BE2C (cell line): ENCODE measurements around the gene CHRNE.

Experiments used
- DNase-seq: peaks from one replicate; pipeline ENCODE4 v3.0.0-alpha.2; 2020
- H3K27me3 ChIP-seq: fragments of 250-450 bp; sonication (Bioruptor Pico); 2 replicates; pipeline ENCODE4 v1.5.1; 2020; ENCODE audit warnings: mild to moderate bottlenecking
- H3K36me3 ChIP-seq: fragments of 250-450 bp; sonication (Bioruptor Pico); 2 replicates; pipeline ENCODE4 v1.5.1; 2020; ENCODE audit warnings: mild to moderate bottlenecking
- H3K4me1 ChIP-seq: fragments of 250-450 bp; sonication (Bioruptor Pico); 2 replicates; pipeline ENCODE4 v1.5.1; 2020
- H3K4me3 ChIP-seq: 2 replicates; pipeline ENCODE4 v1.5.1; 2011; ENCODE audit warnings: low read depth, low read length
- H3K9me3 ChIP-seq: fragments of 250-450 bp; sonication (Bioruptor Pico); 2 replicates; pipeline ENCODE4 v1.5.1; 2020
- TF ChIP-seq, protein P1 (sequence below): IDR thresholded peaks from 2 replicates; pipeline ENCODE4 v1.5.1; 2012; ENCODE audit warnings: mild to moderate bottlenecking, low read depth, low read length

CHRNE gene

DNA sequence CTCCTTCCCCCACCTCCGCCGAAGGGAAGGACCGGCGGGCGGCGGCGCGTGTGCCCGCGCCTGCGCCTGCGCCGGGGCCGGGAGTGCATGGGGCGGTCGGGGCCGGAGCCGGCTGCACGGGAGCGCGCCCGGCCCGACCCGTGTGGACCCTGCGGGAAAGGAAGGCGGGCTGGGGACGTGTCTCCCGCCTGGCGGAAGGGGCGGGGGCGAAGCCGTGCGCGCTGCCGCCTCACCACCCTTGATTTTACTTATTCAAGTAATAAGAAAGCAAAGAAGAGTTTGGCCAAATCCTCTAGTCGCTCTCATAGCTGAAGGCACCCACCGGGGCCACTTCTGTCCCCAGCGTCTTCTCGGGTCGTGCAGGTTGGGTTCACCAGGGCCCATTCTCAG lies 46.0 kb upstream of the CHRNE start:
- TF ChIP-seq, protein P1, sequence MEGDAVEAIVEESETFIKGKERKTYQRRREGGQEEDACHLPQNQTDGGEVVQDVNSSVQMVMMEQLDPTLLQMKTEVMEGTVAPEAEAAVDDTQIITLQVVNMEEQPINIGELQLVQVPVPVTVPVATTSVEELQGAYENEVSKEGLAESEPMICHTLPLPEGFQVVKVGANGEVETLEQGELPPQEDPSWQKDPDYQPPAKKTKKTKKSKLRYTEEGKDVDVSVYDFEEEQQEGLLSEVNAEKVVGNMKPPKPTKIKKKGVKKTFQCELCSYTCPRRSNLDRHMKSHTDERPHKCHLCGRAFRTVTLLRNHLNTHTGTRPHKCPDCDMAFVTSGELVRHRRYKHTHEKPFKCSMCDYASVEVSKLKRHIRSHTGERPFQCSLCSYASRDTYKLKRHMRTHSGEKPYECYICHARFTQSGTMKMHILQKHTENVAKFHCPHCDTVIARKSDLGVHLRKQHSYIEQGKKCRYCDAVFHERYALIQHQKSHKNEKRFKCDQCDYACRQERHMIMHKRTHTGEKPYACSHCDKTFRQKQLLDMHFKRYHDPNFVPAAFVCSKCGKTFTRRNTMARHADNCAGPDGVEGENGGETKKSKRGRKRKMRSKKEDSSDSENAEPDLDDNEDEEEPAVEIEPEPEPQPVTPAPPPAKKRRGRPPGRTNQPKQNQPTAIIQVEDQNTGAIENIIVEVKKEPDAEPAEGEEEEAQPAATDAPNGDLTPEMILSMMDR, result no peak
- H3K4me3 ChIP-seq, result peak overlapping the region; percentile 77
- DNase-seq, result peak; percentile 76
- no peaks in the 10 kb centered on the region for H3K27me3 ChIP-seq
- H3K4me1 ChIP-seq, result peaks cover 4% of the 10 kb centered on the region
- H3K36me3 ChIP-seq, result peaks cover 24% of the 10 kb centered on the region
- H3K9me3 ChIP-seq, result no peaks in the 10 kb centered on the region

DNA sequence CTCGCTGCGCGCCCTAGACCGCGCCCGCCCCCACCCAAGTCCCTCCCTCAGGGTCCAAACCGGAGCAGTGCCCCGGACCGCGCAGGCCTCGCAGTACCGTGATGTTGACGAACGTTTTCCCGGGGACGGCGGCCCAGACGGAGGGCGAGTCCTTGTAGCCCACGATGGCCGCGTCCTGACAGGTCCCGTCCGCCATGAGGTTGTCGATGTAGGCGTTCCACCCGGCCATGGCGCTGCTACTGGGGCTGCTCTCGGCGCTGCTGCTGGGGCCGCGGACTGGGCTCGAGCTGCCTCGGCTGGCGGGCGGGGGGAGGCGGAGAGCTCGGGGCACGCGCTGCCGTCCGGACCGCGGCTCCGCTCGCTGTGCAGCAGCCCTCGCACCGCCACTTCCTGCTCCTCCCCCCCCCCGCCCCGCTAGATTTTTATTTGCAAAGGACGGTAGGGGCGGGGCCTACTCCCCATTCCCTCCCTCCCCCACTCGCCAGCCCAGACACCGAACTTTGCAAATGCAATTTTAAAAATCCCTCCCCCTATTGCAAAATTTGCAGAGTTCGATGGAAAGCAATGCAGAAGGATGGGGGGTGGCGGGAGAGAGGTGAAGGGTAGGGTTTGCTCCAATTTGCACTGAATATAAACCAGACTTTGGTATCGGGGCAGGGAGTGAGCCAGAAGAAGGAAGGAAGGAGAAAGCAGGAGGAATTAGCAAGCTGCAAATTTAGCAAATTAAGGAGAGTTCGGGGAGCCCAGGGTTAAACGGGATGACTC lies 45.5 kb upstream of the CHRNE start, which contains the start of gene PFN1:
TSS of gene PFN1 (minus strand) at position 365 of the 765 bp plus-strand sequence. CDS start at position 229, 136 bp downstream.
- Histone ChIP-seq H3K4me3 (peak within 1 kb of the TSS; percentile 77), H3K36me3 (peaks cover 24% of the 10 kb centered on the region), H3K4me1 (peaks cover 4% of the 10 kb centered on the region), H3K27me3 (no peaks in the 10 kb centered on the region), H3K9me3 (no peaks in the 10 kb centered on the region)
- TF ChIP-seq, protein P1, result no peak
- peak; percentile 80 for DNase-seq

DNA sequence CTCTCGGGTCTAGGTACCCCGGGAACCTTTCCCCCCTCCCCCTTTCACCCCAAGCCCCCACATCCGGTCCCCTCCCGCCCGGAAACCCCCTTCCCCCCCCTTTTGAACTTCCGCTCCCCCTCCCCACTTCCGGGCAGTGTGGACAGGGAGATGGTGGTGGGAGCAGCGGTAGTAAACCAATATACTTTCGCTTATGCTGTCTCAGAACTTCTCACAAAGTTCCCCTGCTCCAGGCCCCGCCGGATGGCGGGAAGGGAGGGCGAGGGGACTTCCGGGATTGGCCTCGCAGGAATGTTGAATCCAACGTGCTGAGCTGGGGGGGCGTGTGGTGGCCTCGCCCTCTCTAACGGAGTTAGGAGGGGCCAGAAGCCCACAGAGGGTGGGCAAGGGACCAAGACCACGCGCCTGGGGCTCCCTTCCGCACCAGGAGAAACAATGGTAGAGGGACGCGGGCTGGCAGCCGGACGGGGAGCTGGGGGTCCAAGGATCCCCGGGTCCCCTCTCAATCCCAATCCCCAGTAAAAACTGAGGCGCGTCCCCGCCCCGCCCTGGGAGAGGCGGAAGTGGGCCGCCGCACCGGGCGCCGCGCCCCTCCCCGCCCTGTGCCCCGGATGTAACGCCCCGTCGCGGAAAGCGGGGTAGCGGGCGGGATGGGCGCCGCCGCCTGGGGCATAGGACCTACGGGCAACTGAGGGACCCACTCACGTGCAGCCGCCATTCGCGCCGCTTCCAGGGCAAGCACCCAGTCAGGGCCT lies 44.7 kb upstream of the CHRNE start:
- TF ChIP-seq, protein P1, result no peak
- peaks cover 24% of the 10 kb centered on the region for H3K36me3 ChIP-seq
- H3K27me3 ChIP-seq, result no peaks in the 10 kb centered on the region
- DNase-seq, result peak; percentile 37
- peak overlapping the region; percentile 77 for H3K4me3 ChIP-seq
- peaks cover 4% of the 10 kb centered on the region for H3K4me1 ChIP-seq
- H3K9me3 ChIP-seq, result no peaks in the 10 kb centered on the region

DNA sequence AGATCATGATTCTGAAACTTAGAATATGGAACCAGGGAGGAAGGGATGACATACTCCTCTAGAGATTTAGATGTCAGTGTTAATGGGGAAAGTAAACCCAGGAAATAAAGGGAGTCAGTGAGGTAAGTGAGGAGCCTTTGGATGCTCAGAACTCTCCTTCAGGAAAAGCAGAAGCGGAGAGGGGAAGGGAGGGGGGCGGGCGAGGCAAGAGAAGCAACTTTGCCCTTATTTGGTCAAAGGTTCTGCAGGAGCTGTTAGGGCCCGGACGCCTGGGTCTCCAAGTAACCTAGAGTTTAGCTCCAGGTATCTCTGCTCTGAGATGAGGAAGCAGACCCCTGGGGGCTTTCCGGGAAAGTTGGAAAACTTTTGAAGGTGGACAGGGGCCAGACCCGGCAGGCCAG lies 44.1 kb upstream of the CHRNE start:
- no peaks in the 10 kb centered on the region for H3K9me3 ChIP-seq
- no peaks in the 10 kb centered on the region for H3K27me3 ChIP-seq
- H3K36me3 ChIP-seq, result peaks cover 24% of the 10 kb centered on the region
- DNase-seq, result no peak
- H3K4me1 ChIP-seq, result peaks cover 4% of the 10 kb centered on the region
- peak overlapping the region; percentile 77 for H3K4me3 ChIP-seq
- TF ChIP-seq, protein P1, result no peak

DNA sequence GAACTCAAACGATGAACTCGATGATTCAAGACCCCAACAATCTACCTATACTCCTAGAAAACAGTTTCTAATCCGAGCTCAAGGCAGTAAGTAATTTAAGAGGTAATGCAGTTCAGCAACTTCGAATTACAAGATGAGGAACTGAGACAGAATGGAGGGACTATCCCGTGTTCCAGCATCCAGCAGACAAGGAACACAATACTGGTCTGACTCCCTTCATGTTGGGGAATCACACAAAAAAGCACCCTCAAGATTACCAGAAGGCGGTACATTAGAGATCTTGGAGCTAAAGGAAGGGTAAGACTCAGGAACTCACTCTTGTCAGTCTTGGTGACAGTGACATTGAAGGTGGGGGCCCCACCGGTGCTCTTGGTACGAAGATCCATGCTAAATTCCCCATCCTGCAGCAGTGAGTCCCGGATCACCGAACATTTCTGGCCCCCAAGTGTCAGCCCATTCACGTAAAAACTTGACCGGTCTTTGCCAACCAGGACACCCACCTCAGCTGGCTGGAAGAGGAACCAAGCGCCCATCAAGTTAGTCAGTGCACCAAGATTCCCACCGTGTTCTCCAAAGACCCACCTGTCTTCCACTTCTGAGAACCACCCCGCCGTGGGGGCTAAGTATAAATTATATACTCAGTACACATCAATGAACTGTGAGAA lies 43.5 kb upstream of the CHRNE start:
- no peak for DNase-seq
- H3K4me1 ChIP-seq, result peaks cover 4% of the 10 kb centered on the region
- H3K27me3 ChIP-seq, result no peaks in the 10 kb centered on the region
- TF ChIP-seq, protein P1, result no peak
- peak overlapping the region; percentile 77 for H3K4me3 ChIP-seq
- no peaks in the 10 kb centered on the region for H3K9me3 ChIP-seq
- peaks cover 24% of the 10 kb centered on the region for H3K36me3 ChIP-seq
